ENCODE results near the gene PCMTD2.

DNA sequence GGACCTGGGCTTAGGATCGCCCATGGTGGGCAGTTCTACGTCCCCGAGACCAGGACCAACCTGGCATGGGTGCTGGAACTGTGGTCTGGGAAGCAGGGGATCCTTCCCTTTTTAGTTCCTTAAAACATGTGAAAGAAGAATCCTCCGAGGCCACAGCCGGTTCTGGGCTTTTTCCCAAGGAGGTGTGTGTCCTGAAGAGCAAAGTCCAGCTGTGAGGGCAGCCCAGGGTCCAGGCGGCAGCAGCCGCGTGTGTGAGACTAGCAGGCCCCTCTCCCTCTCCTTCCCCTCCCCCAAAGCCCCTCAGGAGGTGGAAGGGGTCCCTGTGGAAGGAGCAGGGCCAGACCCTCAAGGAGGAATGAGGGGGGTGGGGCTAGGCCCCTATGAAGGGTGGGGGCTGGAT lies 35.1 kb upstream of the PCMTD2 start:
- TF ChIP-seq, protein P1, sequence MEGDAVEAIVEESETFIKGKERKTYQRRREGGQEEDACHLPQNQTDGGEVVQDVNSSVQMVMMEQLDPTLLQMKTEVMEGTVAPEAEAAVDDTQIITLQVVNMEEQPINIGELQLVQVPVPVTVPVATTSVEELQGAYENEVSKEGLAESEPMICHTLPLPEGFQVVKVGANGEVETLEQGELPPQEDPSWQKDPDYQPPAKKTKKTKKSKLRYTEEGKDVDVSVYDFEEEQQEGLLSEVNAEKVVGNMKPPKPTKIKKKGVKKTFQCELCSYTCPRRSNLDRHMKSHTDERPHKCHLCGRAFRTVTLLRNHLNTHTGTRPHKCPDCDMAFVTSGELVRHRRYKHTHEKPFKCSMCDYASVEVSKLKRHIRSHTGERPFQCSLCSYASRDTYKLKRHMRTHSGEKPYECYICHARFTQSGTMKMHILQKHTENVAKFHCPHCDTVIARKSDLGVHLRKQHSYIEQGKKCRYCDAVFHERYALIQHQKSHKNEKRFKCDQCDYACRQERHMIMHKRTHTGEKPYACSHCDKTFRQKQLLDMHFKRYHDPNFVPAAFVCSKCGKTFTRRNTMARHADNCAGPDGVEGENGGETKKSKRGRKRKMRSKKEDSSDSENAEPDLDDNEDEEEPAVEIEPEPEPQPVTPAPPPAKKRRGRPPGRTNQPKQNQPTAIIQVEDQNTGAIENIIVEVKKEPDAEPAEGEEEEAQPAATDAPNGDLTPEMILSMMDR (IDR thresholded peaks at IDR 0.05; ENCODE audit: low read depth, low read length, poor library complexity, severe bottlenecking) = no peak
- no peak for TF ChIP-seq EZH2phosphoT487 (IDR thresholded peaks at IDR 0.05; ENCODE audit: borderline replicate concordance, low read length)

Data from DOHH2 (cell line).